Neural progenitor cell (in vitro differentiated cells): ENCODE results near the gene CYP4F12. TPM values are rescaled to one million over a fixed set of nuclear protein-coding genes. Genes with fewer than 3 reads are reported as not detected.

Source experiments
- DNase-seq: peaks from one replicate; pipeline ENCODE4 v3.0.0-alpha.2; 2016; ENCODE audit warnings: low spot score
- H2AFZ ChIP-seq: fragments of 200-600 bp; sonication (generic); replicated peaks from 2 replicates; pipeline ENCODE4 v1.6.1; 2016; ENCODE audit warnings: antibody characterized with exemption
- H3F3A ChIP-seq: fragments of 200-600 bp; sonication (generic); 2 replicates; pipeline ENCODE4 v1.6.1; 2016; ENCODE audit warnings: antibody characterized with exemption, low read depth
- H3K27ac ChIP-seq: fragments of 200-600 bp; sonication (generic); 2 replicates; pipeline ENCODE4 v1.5.1; 2016; ENCODE audit warnings: mild to moderate bottlenecking
- H3K27me3 ChIP-seq: fragments of 200-600 bp; sonication (generic); 2 replicates; pipeline ENCODE4 v1.6.1; 2016; ENCODE audit warnings: mild to moderate bottlenecking, moderate library complexity
- H3K36me3 ChIP-seq: fragments of 200-600 bp; sonication (generic); 2 replicates; pipeline ENCODE4 v1.5.1; 2016
- H3K4me1 ChIP-seq: fragments of 200-600 bp; sonication (generic); 2 replicates; pipeline ENCODE4 v1.6.1; 2016; ENCODE audit warnings: mixed run types
- H3K4me2 ChIP-seq: fragments of 200-600 bp; sonication (generic); 2 replicates; pipeline ENCODE4 v1.6.1; 2016
- H3K4me3 ChIP-seq: fragments of 200-600 bp; sonication (generic); 2 replicates; pipeline ENCODE4 v1.5.1; 2016
- H3K79me2 ChIP-seq: fragments of 200-600 bp; sonication (generic); 2 replicates; pipeline ENCODE4 v1.6.1; 2016; ENCODE audit warnings: low read depth
- H3K9ac ChIP-seq: fragments of 200-600 bp; sonication (generic); 2 replicates; pipeline ENCODE4 v1.6.1; 2016
- H3K9me3 ChIP-seq: fragments of 200-600 bp; sonication (generic); 2 replicates; pipeline ENCODE4 v1.5.1; 2016; ENCODE audit warnings: low read depth
- H4K20me1 ChIP-seq: fragments of 200-600 bp; sonication (generic); 2 replicates; pipeline ENCODE4 v1.6.1; 2016; ENCODE audit warnings: low read depth
- H3K27ac Mint-ChIP-seq: 3 replicates; pipeline ENCODE4 v1.8.0; 2021; ENCODE audit warnings: mixed read lengths
- H3K27me3 Mint-ChIP-seq: 2 replicates; pipeline ENCODE4 v1.8.0; 2022; ENCODE audit warnings: low read depth, mild to moderate bottlenecking, inconsistent platforms, moderate library complexity, mixed read lengths; ENCODE audit not compliant: insufficient read depth
- H3K36me3 Mint-ChIP-seq: 3 replicates; pipeline ENCODE4 v1.8.0; 2021; ENCODE audit warnings: mixed read lengths
- H3K4me1 Mint-ChIP-seq: 3 replicates; pipeline ENCODE4 v1.8.0; 2021; ENCODE audit warnings: mixed read lengths
- H3K4me3 Mint-ChIP-seq: 3 replicates; pipeline ENCODE4 v1.8.0; 2021; ENCODE audit warnings: mild to moderate bottlenecking, moderate library complexity, mixed read lengths
- H3K9me3 Mint-ChIP-seq: 3 replicates; pipeline ENCODE4 v1.8.0; 2020; ENCODE audit warnings: mixed read lengths
- EZH2 ChIP-seq: fragments of 200-600 bp; sonication (generic); IDR thresholded peaks from 2 replicates; pipeline ENCODE4 v1.6.1; 2017; ENCODE audit warnings: antibody characterized with exemption, mild to moderate bottlenecking, moderate library complexity
- EZH2phosphoT487 ChIP-seq: fragments of 200-600 bp; sonication (generic); IDR thresholded peaks from 2 replicates; pipeline ENCODE4 v1.6.1; 2017; ENCODE audit warnings: antibody characterized with exemption
- total RNA-seq: library from RNA; depleted of rRNA; stranded (reverse); fragments of >200 nt; gene quantifications from 2 replicates; pipeline ENCODE4 v1.2.3, GENCODE V29; 2015; ENCODE audit warnings: low replicate concordance
- TF ChIP-seq, protein P1 (sequence below): fragments of 200-600 bp; sonication (generic); IDR thresholded peaks from 2 replicates; pipeline ENCODE4 v1.5.1; 2017; ENCODE audit warnings: antibody characterized with exemption, mild to moderate bottlenecking

CYP4F12 gene
- total RNA-seq, 1 donor from 2014 or later, result not detected

DNA sequence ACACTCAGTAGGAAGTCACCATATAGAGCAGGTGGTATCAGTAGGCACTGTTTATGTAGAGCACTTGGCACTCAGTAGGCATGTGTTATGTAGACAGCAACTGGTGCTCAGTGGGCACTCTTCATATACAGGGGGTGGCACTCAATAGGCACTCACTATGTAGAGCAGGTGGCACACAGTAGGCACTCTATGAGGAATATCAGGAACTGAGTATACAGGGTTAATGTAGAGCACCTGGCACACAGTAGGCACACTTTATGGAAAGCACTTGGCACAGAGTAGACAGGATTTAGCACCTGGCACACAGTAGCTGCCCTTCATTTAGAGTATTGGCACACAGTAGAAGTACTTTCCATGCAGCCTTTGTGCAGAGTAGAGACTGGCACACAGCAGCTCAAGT, 33.3 kb upstream of the CYP4F12 start:
- Mint-ChIP-seq H3K9me3 (peaks cover 11% of the 10 kb centered on the region), H3K27me3 (peaks cover 2% of the 10 kb centered on the region), H3K4me3 (no peak overlapping the region), H3K36me3 (no peaks in the 10 kb centered on the region), H3K27ac (no peak overlapping the region), H3K4me1 (no peaks in the 10 kb centered on the region)
- no peak overlapping the region for H3K4me2 ChIP-seq
- H3F3A ChIP-seq, result no peaks in the 10 kb centered on the region
- TF ChIP-seq EZH2, result no peak
- TF ChIP-seq EZH2phosphoT487, result no peak
- TF ChIP-seq, protein P1, sequence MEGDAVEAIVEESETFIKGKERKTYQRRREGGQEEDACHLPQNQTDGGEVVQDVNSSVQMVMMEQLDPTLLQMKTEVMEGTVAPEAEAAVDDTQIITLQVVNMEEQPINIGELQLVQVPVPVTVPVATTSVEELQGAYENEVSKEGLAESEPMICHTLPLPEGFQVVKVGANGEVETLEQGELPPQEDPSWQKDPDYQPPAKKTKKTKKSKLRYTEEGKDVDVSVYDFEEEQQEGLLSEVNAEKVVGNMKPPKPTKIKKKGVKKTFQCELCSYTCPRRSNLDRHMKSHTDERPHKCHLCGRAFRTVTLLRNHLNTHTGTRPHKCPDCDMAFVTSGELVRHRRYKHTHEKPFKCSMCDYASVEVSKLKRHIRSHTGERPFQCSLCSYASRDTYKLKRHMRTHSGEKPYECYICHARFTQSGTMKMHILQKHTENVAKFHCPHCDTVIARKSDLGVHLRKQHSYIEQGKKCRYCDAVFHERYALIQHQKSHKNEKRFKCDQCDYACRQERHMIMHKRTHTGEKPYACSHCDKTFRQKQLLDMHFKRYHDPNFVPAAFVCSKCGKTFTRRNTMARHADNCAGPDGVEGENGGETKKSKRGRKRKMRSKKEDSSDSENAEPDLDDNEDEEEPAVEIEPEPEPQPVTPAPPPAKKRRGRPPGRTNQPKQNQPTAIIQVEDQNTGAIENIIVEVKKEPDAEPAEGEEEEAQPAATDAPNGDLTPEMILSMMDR, result no peak
- no peaks in the 10 kb centered on the region for H4K20me1 ChIP-seq
- no peak for DNase-seq
- H2AFZ ChIP-seq, result no peak overlapping the region
- H3K9me3 ChIP-seq, result peaks cover 10% of the 10 kb centered on the region
- no peak overlapping the region for H3K9ac ChIP-seq
- no peak overlapping the region for H3K27ac ChIP-seq
- no peaks in the 10 kb centered on the region for H3K36me3 ChIP-seq
- no peaks in the 10 kb centered on the region for H3K4me1 ChIP-seq
- H3K27me3 ChIP-seq, result no peaks in the 10 kb centered on the region
- no peaks in the 10 kb centered on the region for H3K79me2 ChIP-seq
- H3K4me3 ChIP-seq, result no peak overlapping the region

DNA sequence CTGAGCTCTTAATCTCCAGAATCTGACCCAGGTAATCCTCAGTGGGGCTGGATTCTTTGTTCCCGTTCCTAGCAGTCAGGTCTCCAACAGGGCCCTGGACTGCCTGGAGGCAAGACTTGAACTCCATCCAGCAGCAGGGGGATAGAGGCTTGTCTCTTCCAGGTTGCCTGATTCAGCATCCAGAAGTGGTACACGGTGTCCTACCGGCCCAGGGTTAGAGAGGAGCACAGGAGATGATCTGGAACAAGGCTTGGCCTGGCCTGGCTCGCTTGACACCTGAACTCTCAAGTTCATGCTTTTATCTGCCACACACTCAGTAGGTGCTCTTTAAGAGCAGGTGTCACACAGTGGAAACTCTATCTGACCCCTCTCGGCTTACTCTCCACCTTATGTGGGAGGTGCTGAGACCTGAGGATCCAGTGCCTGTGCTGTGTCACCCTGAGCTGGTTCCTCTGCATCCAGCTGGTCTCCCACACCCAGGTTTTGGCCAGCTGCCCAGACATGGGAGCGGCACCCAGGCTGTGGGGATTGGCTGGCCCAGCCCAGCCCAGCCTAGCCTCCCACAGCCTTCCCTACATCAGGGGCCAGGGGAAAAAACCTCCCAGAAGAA, 32.5 kb upstream of the CYP4F12 start, which contains the start of gene CYP4F3:
Gene CYP4F3, plus strand, starts transcription at position 604 of the 610 bp plus-strand sequence. CDS start 519 bp downstream, outside the sequence.
- Histone ChIP-seq H3K36me3 (no peaks in the 10 kb centered on the region), H3K4me3 (no peak within 1 kb of the TSS), H4K20me1 (no peaks in the 10 kb centered on the region), H2AFZ (no peak within 1 kb of the TSS), H3K79me2 (no peaks in the 10 kb centered on the region), H3K9ac (no peak within 1 kb of the TSS), H3K4me1 (no peaks in the 10 kb centered on the region), H3K27ac (no peak within 1 kb of the TSS), H3K4me2 (no peak within 1 kb of the TSS), H3K9me3 (peaks cover 5% of the 10 kb centered on the region), H3K27me3 (no peaks in the 10 kb centered on the region), H3F3A (no peaks in the 10 kb centered on the region)
- Mint-ChIP-seq H3K27ac (no peak within 1 kb of the TSS), H3K36me3 (no peaks in the 10 kb centered on the region), H3K4me1 (no peaks in the 10 kb centered on the region), H3K4me3 (no peak within 1 kb of the TSS), H3K9me3 (peaks cover 15% of the 10 kb centered on the region), H3K27me3 (peaks cover 2% of the 10 kb centered on the region)
- TF ChIP-seq, protein P1, result no peak
- TF ChIP-seq EZH2phosphoT487, result no peak
- no peak for TF ChIP-seq EZH2
- DNase-seq, result no peak

DNA sequence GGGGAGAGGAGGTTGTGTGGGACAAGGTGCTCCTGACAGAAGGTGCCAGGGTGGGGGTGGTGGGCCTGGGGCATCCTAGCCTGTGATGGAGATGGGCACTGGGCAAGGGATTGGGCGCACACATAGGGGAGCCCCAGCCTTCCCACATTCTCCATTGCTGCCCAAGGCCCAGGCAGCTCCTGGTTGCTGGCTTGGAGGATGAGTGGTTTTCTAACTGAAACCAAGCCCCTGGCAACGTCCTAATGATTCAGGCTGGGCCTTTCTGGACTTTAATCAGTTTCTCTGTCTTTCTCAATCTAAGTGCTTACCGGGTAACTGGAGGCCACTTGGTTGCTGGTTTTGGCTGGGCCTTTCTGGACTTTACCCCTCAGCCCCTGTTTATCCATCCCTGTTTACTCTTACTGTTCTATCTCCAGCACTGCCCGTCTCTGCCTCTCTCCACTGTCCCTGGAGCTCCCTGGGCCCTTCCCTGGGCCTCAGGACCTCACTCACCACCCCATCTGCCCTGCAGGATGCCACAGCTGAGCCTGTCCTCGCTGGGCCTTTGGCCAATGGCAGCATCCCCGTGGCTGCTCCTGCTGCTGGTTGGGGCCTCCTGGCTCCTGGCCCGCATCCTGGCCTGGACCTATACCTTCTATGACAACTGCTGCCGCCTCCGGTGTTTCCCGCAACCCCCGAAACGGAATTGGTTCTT, 31.8 kb upstream of the CYP4F12 start:
- DNase-seq, result no peak
- H3K4me3 ChIP-seq, result no peak overlapping the region
- H3K27me3 ChIP-seq, result no peaks in the 10 kb centered on the region
- H3K4me1 ChIP-seq, result no peaks in the 10 kb centered on the region
- H3K27ac ChIP-seq, result no peak overlapping the region
- H2AFZ ChIP-seq, result no peak overlapping the region
- Mint-ChIP-seq H3K36me3 (no peaks in the 10 kb centered on the region), H3K4me3 (no peak overlapping the region), H3K4me1 (no peaks in the 10 kb centered on the region), H3K27me3 (peaks cover 2% of the 10 kb centered on the region), H3K9me3 (peaks cover 19% of the 10 kb centered on the region), H3K27ac (no peak overlapping the region)
- no peak for TF ChIP-seq EZH2
- TF ChIP-seq, protein P1, result no peak
- no peak for TF ChIP-seq EZH2phosphoT487
- H3F3A ChIP-seq, result no peaks in the 10 kb centered on the region
- H4K20me1 ChIP-seq, result no peaks in the 10 kb centered on the region
- no peak overlapping the region for H3K4me2 ChIP-seq
- no peaks in the 10 kb centered on the region for H3K79me2 ChIP-seq
- peaks cover 5% of the 10 kb centered on the region for H3K9me3 ChIP-seq
- H3K36me3 ChIP-seq, result no peaks in the 10 kb centered on the region
- no peak overlapping the region for H3K9ac ChIP-seq
